Choroid plexus epithelial cell (primary cell): ENCODE measurements around the gene ERC1.

ENCODE experiments used
- DNase-seq: peaks from one replicate; pipeline ENCODE4 v3.0.0-alpha.2; 2010; ENCODE audit warnings: low read depth
- H3K4me3 ChIP-seq: 2 replicates; pipeline ENCODE4 v1.5.1; 2011; ENCODE audit warnings: low read depth, mild to moderate bottlenecking, control low read depth, low read length, moderate library complexity
- CTCF ChIP-seq: conservative IDR thresholded peaks from 2 replicates; pipeline ENCODE4 v1.5.1; 2011; ENCODE audit warnings: low read depth, mild to moderate bottlenecking, control low read depth, inconsistent platforms, low read length, moderate library complexity

ERC1 gene

GRCh38 chr12:1527789-1528188 is 536.8 kb downstream of the ERC1 start:
- TF ChIP-seq CTCF, result no peak
- DNase-seq, result peak; percentile 39
- no peak overlapping the region for H3K4me3 ChIP-seq

- no peak overlapping the region for H3K4me3 ChIP-seq
- no peak for TF ChIP-seq CTCF
- no peak for DNase-seq
These were observed 537.8 kb downstream of the ERC1 start for GRCh38 chr12:1528791-1529190.

- H3K4me3 ChIP-seq, result peak overlapping the region; percentile 66
- no peak for TF ChIP-seq CTCF
- DNase-seq, result no peak
These were observed 538.3 kb downstream of the ERC1 start for GRCh38 chr12:1529228-1529861.

GRCh38 chr12:1529862-1530591 is 539.0 kb downstream of the ERC1 start:
- DNase-seq, result no peak
- TF ChIP-seq CTCF, result no peak
- H3K4me3 ChIP-seq, result peak overlapping the region; percentile 66

- TF ChIP-seq CTCF, result no peak
- DNase-seq, result no peak
These were observed 539.6 kb downstream of the ERC1 start for GRCh38 chr12:1530592-1531152.

GRCh38 chr12:1531153-1531653 is 540.2 kb downstream of the ERC1 start:
- no peak for DNase-seq
- peak overlapping the region; percentile 66 for H3K4me3 ChIP-seq
- no peak for TF ChIP-seq CTCF

More at GRCh38 chr12:1530592-1531152, 539.6 kb downstream of the ERC1 start:
- peak overlapping the region; percentile 66 for H3K4me3 ChIP-seq
